NCI-H748 treated with DMSO at 0.1 percent for 48 hours (cell line): Measurements from ENCODE around the gene NAPA.

Experiments
- DNase-seq: peaks from one replicate; lab custom pipeline; 2025; lab: John Stamatoyannopoulos, UW

The NAPA gene

DNA sequence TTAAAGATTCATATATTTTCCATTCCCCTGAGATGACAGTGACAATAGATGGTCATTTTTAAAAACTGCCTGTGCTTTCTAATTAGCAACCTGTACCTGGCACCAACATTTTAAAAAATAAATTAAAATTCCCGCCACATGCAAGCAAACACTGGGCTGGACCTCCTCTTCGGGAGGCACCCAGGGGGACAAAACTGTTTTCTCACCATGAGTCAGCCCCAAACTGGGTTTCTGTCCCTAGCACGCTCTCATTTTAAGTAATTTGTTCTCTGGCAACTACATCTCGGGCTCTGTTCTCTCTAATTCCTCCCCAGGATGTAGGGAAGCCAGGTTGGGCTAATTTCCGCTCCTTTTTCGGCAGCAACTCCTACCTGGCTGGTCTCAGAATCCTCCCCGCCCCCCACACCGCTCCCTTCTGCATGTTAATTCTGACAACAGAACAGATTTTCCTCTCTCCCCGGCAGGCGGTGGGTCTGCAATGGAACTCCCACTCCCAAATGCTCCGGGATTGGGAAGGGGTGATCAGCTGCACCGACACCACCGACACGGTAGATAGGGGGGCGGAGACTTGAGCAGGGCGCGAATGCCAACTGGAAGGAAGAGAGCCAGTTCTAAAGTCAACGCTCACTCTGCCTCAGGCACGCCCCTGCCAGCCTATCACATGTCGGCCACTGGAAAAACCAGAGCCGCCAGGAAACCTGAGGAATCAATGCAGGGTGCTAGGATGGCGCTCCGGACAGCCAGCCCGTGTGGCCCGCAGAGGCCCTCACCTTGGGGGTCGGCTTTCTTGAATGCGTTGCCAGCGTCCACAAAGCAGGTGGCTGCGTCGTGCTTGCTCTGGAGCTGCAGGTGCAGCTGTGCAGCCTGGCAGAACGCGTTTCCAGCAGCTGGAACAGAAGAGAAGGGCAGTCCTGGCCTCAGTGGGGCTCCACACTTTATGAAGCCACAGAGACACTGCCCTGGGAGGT, 14.7 kb downstream of the NAPA start:
- no peak for DNase-seq

GRCh38 chr19:47499371-47499770, 15.5 kb downstream of the NAPA start:
- DNase-seq: no peak

DNA sequence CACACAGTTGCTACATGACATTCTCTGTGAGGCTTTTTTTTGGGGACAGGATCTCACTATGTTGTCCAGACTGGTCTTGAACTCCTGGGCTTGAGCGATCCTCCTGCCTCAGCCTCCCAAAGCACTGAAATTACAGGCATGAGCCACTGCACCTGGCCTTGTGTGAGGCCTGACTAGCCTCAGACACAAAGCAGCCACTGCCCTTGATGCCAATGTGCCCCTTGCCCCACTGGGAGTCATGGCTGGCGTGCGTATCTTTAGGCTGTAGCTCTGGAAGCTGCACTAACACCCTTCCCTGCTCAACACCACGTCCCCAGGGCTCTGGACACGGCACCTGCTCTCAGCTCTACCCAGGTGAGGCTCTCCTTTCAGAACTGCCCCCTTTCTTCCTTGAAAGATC, 16.3 kb downstream of the NAPA start:
- DNase-seq: no peak

- DNase-seq: no peak
These were observed 16.9 kb downstream of the NAPA start for GRCh38 chr19:47497821-47498520.

DNA sequence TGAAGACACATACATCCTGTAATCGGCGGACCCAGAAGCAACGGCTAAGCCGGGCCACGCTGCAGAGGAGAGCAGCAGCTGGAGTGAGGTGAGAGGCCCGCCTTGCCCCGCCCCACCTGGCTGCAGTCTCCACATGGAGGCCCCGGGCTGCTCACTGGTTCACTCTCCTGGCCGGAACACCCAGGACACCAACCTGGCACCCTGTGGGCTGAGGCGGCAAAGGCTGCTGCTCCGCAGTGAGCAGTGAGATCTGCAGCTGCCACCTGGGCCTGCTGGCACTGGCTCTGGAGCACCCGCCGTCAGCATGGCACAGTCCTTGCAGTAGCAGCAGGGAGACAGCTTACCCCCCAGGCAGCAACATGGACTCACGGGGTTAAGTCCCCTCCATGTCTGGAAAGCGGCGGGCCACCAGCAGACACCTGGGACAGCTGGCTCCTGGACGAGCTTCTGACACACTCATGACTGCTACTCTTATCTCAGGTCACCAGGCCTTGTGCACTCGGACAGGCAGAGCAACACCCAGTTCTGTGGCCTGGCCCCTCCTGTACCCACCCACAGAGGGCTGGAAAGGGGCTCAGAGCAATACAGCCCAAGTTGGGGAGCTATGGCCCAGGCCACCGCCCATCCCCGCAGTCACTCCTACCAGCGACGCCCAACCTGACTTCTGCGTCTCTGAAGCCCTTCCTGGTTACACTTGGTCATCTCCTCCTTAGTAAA, 17.7 kb downstream of the NAPA start:
- DNase-seq: no peak

DNA sequence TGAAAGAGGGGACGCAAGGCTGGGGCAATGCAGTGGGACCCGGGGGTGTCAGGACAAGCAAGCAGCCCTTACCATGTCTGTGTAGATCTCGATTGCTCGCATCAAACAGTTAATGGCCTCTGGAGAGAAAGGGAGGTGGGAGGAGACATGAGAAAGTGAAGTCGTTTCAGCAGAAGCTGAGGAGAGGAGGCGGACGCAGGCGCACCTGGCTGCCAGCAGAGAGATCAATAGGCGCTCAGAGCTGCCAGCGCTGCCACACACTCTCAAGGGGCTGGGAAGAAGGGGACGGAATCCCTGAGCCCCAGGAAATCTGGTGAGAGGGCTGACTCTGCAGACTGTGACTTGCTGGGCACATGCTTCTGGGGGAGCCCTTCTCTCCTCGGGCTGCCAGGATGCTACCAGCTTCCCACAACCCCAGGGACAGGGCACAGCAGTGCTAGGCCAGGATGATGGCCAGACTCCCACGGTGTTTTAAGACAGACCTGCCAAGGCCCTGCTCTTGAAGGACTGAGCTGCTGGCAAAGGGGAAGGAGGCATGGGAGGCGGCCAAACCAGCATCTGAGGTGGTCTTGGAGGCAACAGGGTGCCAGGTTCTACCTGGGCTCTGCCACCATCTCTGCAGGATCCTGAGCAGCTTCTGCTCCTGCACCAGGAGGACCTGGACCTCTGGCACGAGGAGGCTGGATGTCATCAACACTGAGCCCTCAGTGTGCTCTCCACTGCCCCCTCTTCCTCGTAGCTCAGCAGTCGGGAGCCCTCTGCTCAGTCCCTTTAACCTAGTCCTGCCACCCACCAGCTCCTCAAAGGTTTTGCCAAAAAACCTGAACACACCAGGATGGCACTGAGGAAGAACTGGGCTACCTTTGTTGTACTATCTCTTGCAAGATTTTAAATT, 19.1 kb downstream of the NAPA start:
- DNase-seq: no peak

GRCh38 chr19:47494729-47495128, 20.1 kb downstream of the NAPA start:
- no peak for DNase-seq

- DNase-seq: no peak
These were observed 20.7 kb downstream of the NAPA start for GRCh38 chr19:47494211-47494547.

- no peak for DNase-seq
These were observed 21.3 kb downstream of the NAPA start for GRCh38 chr19:47493378-47494210.

DNA sequence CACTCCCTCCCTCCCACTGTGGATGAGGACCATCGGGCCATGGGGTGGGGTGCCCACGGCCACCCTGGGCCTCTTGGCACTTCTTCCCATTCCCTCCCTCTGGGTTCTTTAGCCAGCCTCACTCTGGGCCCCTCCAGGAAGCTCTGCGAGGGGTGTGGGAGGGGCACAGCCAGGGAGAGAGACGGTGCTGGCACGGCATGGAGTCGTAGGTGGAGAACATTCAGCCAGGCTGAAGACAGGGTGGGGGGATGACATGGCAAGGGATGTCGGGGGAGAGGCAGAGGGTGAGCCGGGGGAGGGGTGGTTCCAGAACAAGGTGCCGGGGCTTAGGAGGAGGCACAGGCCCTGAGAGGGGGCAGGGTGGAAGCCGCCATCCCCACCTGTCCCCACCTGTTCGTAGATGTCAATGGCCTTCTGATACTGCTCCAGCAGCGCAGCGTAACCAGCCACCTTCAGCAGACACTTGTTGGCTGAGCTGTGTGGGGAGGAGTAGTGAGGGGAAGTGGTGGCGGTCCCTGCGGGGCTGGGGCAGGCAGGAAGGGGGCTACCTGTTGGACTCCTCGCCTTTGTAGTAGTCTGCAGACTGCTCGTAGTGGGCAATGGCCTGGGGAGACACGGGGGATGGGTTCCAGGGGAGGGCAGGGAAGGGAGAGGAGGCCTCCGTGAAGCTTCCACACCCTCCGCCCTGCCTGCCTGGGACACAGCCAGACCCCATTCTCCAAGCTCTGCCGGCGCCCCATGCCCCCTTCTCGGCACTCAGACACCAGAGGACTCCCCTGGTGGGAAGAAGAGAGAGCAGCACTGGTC, 22.1 kb downstream of the NAPA start:
- no peak for DNase-seq

DNA sequence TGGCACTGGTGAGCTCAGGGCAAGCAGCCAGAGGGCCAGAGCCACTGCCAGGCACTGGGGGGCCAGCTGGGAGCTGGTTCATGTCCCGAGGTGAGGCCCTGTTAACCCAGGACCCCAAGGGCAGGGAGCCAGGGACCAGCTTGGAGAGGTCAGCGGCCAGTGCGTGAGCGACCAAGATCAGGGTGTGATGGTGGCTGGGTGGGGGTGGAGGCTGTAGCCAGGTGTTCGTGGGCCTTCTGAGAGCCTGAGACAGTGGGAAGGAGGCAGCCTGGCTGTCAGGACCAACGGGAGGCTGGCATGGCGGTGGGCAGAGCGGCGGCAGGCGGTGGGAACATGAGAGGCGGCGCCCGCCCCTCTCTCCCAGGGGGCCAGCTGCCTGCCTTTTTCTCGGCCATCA, 22.7 kb downstream of the NAPA start:
- DNase-seq: no peak

DNA sequence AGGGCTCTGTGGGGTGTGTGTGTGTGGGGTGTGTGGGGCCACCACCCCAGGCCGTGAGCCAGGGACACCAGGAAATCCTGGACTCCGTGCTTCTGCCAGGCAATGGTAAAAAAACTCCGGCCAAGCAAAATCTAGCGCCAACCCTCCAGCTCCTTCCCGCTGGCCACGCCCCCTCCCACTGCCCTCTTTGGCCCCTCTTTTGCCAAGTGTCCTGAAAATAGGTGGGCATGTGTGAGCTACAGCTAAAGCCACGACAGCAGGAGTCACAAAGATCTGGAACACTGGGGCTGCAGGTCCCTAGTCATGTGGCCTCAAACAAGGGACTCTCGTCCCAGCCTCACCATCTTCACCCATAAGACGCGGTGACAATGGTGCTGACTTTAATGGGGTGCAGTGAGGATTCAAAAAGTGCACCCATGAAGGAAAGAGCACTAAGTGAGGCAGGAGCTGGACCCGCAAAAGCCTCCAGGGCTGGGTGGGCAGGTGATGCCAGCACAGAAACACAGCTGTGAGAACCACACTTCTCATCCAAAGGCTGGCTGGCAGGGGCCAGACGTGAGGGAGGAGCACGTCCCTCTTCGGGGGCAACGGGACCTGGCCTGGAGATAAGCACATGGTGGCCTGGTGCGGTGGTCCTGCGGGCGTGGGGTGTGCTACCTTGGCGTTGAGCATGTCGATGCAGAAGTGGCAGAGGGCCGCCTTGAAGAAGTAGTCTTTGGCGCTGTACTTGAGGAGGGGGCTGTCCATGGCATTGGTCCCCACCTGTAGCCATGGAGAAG, 23.3 kb downstream of the NAPA start:
- DNase-seq: no peak

GRCh38 chr19:47490847-47491246, 24.0 kb downstream of the NAPA start:
- no peak for DNase-seq

DNA sequence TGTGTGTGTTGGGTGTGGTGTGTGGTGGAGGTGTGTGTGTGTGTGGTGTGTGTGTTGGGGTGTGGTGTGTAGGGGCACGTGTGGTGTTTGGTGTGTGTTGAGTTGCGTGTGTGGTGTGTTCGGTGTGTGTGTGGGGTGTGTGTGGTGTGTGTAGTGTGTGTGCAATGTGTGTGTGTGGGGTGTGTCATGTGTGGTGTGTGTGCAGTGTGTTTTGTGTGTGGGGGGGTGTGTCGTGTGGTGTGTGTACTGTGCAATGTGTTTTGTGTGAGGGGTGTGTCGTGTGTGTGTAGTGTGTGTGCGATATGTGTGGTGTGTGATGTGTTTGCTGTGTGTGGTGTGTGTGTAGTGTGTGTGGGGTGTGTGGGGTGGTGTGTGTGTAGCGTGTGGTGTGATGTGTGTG, 24.8 kb downstream of the NAPA start:
- DNase-seq: no peak

DNA sequence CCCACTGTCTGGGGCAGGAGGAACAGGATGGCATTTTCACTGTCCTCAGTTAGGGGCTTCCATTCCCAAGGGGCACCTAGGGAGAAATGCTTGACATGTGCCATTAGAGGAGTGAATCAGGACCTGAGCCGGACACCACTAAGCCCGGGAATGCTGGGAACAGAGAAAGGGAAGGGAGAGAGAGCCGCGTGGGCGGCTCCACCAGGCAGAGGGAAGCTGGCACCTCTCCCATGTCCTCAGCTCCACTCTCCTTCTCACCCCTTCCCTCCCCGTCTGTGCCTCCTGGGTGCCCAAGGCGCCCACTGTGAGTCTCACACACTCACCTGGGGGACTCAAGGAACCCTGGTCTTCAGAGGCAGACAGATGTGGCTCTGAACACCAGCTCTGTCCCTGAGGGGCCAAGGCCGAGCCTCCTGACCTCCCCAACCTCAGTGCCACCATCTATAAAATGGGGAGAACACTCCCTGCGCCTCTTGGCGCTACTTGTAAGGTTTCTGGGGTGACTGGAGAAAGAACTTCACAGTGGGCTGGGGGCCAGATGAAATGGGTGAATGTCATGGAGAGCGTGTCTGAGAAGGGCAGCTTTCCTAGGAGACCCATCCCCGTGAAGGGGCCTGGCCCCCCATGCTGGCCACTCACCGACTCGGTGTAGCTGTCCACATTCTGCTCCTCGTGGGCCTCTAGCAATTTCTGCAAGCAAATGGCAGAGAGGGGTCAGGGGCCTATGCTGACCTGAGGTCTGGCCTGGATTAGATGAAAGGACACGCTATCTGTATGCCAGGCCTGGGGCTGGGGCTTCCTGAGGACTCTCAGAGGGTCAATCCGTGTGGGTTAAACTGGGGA, 25.6 kb downstream of the NAPA start:
- no peak for DNase-seq

- no peak for DNase-seq
These were observed 27.0 kb downstream of the NAPA start for GRCh38 chr19:47487551-47488515.

GRCh38 chr19:47486900-47487299, 28.0 kb downstream of the NAPA start:
- no peak for DNase-seq
